Endothelial cell of umbilical vein (primary cell): ENCODE data around the gene ERCC2. TPM values are rescaled to one million over a fixed set of nuclear protein-coding genes. Genes with fewer than 3 reads are reported as not detected.
A peak's percentile ranks its signal among the peaks of the same experiment; 100 is the strongest.
"Not testable (repeated sequence)": the region's sequence is repeated elsewhere in the genome, so short reads cannot be mapped to it uniquely, and the experiment has no call there.

Experiments used
- BruUV-seq: library from RNA; stranded (reverse); fragments of 400-500 nt; replicated peaks from 2 replicates; lab custom pipeline; 2021; lab: Mats Ljungman, UMichigan
- CTCF ChIA-PET: fragments of 300-600, 350-600 bp; sonication (Branson Sonifier 250); formaldehyde crosslinking; loops from one replicate; lab custom pipeline; 2021; ENCODE audit warnings: antibody characterized with exemption, inconsistent platforms; lab: Charles Lee
- POLR2A ChIA-PET: fragments of 300-600, 350-600 bp; sonication (Branson Sonifier 250); formaldehyde crosslinking; loops from one replicate; lab custom pipeline; 2021; ENCODE audit warnings: antibody characterized with exemption, inconsistent platforms; lab: Charles Lee
- DNase-seq: peaks from one replicate; pipeline ENCODE4 v3.0.0-alpha.2; 2011; ENCODE audit warnings: low read depth, low spot score
- FAIRE-seq: peaks from 2 replicates; lab custom pipeline; 2011; peaks lifted over from hg19 to GRCh38; lab: Jason Lieb, UNC
- H2AFZ ChIP-seq: 2 replicates; pipeline ENCODE4 v1.6.0; 2012; ENCODE audit warnings: low read depth, low read length, control low read depth, inconsistent platforms
- H3K27ac ChIP-seq: 2 replicates; pipeline ENCODE4 v1.5.1; 2011; ENCODE audit warnings: low read depth, mild to moderate bottlenecking, control low read depth, low read length, moderate library complexity; ENCODE audit not compliant: insufficient read depth
- H3K27me3 ChIP-seq, 2 experiments: 2 replicates each; pipeline versions ENCODE4 v1.6.0 to v1.6.1; 2011; ENCODE audit warnings: low read length in 2 of 2, mixed read lengths in 1 of 2; ENCODE audit not compliant: control insufficient read depth in 2 of 2, insufficient read depth in 2 of 2
- H3K36me3 ChIP-seq, 2 experiments: 2 replicates in 1 of 2; 3 replicates in 1 of 2; pipeline ENCODE4 v1.5.1; 2011; ENCODE audit warnings: low read length in 2 of 2, mild to moderate bottlenecking in 1 of 2, moderate library complexity in 1 of 2; ENCODE audit not compliant: control insufficient read depth in 2 of 2, insufficient read depth in 2 of 2; ENCODE audit errors: extremely low read depth in 1 of 2
- H3K4me1 ChIP-seq: 3 replicates; pipeline ENCODE4 v1.5.1; 2011; ENCODE audit warnings: mild to moderate bottlenecking, low read length; ENCODE audit not compliant: control insufficient read depth, insufficient read depth; ENCODE audit errors: extremely low read depth
- H3K4me2 ChIP-seq: 2 replicates; pipeline ENCODE4 v1.6.1; 2011; ENCODE audit warnings: low read length, control low read depth, mixed read lengths; ENCODE audit not compliant: insufficient read depth
- H3K4me3 ChIP-seq, 3 experiments: fragments of 200-600 bp in 1 of 3; sonication (generic), shearing (Covaris generic) in 1 of 3; replicated peaks in 1 of 3; 2 replicates each; pipeline ENCODE4 v1.5.1; 2011 to 2016; ENCODE audit warnings: control low read depth in 3 of 3, low read length in 3 of 3, mild to moderate bottlenecking in 2 of 3, inconsistent platforms in 1 of 3, low read depth in 1 of 3, moderate library complexity in 1 of 3; ENCODE audit not compliant: insufficient read depth in 1 of 3
- H3K79me2 ChIP-seq: 2 replicates; pipeline ENCODE4 v1.6.0; 2012; ENCODE audit warnings: low read length, inconsistent platforms; ENCODE audit not compliant: control insufficient read depth, insufficient read depth
- H3K9ac ChIP-seq: replicated peaks from 2 replicates; pipeline ENCODE3; 2011; ENCODE audit warnings: low read length, control low read depth; ENCODE audit not compliant: insufficient read depth; ENCODE audit errors: extremely low read depth
- H3K9me1 ChIP-seq: replicated peaks from 3 replicates; pipeline ENCODE4 v1.6.0; 2011; ENCODE audit warnings: mild to moderate bottlenecking, low read length; ENCODE audit not compliant: control insufficient read depth, insufficient read depth; ENCODE audit errors: extremely low read depth
- H3K9me3 ChIP-seq: replicated peaks from 2 replicates; pipeline ENCODE4 v1.5.1; 2012; ENCODE audit warnings: low read length, inconsistent platforms; ENCODE audit not compliant: control insufficient read depth, insufficient read depth
- H4K20me1 ChIP-seq: replicated peaks from 2 replicates; pipeline ENCODE3; 2011; ENCODE audit warnings: mild to moderate bottlenecking, low read length; ENCODE audit not compliant: control insufficient read depth, insufficient read depth; ENCODE audit errors: extremely low read depth
- EZH2 ChIP-seq: IDR thresholded peaks from 2 replicates; pipeline ENCODE4 v1.6.1; 2012; ENCODE audit warnings: borderline replicate concordance, low read depth, mild to moderate bottlenecking, moderate library complexity, low read length, inconsistent platforms; ENCODE audit not compliant: severe bottlenecking
- GATA2 ChIP-seq: IDR thresholded peaks from 2 replicates; pipeline ENCODE4 v1.7.0; 2011; ENCODE audit warnings: low read depth, mild to moderate bottlenecking, moderate library complexity, mixed read lengths, low read length; ENCODE audit not compliant: insufficient read length, insufficient read depth
- POLR2AphosphoS5 ChIP-seq: IDR thresholded peaks from 2 replicates; pipeline ENCODE4 v1.6.1; 2012; ENCODE audit warnings: low read depth, mild to moderate bottlenecking, control low read depth, low read length, moderate library complexity; ENCODE audit not compliant: insufficient read depth
- dilution Hi-C: fragments of 300-500 bp; cut with MboI; formaldehyde crosslinking; loops from one replicate; pipeline ENCODE4 v1.15.0; 2019; ENCODE audit warnings: low sequenced_read_pairs; ENCODE audit not compliant: extremely low pct_ligation_motif_present
- intact Hi-C: fragments of 100-400 bp; cut with micrococcal nuclease; formaldehyde crosslinking; loops from one replicate; pipeline ENCODE4 v1.10.0; 2022
- polyA plus RNA-seq, 4 experiments: library from polyadenylated mRNA; depleted of rRNA in 3 of 4; stranded (reverse) in 3 of 4; unstranded in 1 of 4; fragments of >200 nt; gene quantifications; 2 replicates each; pipeline versions ENCODE4 v1.2.1 to v1.2.3, GENCODE V29; 2011 to 2012; ENCODE audit warnings: missing spikeins in 1 of 4
- total RNA-seq: library from RNA; stranded (reverse); gene quantifications from 2 replicates; pipeline ENCODE4 v1.2.3, GENCODE V29; 2021

The ERCC2 gene
- total and polyA plus RNA-seq, 2 donors (not counting 3 experiments of a cell fraction or from before 2014, with no cell fraction given): 59.9 to 61.8 TPM

DNA sequence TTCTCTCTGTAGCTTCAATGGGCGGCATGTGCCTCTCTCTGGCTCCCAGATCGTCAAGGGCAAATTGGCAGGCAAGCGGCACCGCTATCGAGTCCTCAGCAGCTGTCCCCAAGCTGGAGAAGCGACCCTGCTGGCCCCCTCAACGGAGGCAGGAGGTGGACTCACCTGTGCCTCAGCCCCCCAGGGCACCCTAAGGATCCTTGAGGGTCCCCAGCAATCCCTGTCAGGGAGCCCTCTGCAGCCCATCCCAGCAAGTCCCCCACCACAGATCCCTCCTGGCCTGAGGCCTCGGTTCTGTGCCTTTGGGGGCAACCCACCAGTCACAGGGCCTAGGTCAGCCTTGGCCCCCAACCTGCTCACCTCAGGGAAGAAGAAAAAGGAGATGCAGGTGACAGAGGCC is 37.7 kb upstream of the ERCC2 start:
- H3K9ac ChIP-seq: no peak overlapping the region
- TF ChIP-seq GATA2: no peak
- TF ChIP-seq EZH2: no peak
- TF ChIP-seq POLR2AphosphoS5: no peak
- ChIA-PET CTCF (interaction anchor here (1.5 to 2.1 kb wide), 2 partner anchors 31 to 71 kb away, joined by 6 to 10 read pairs; no protein-coding TSS in a partner anchor), POLR2A (no interaction called here)
- H3K27ac ChIP-seq: no peak overlapping the region
- no peaks in the 10 kb centered on the region for H3K27me3 ChIP-seq
- intact Hi-C loops: no loop called here
- H2AFZ ChIP-seq: no peak overlapping the region
- FAIRE-seq: no peak
- H3K9me3 ChIP-seq: no peaks in the 10 kb centered on the region
- no peak for DNase-seq
- no peaks in the 10 kb centered on the region for H3K9me1 ChIP-seq
- H3K4me3 ChIP-seq: no peak overlapping the region
- peaks cover 0 to under 1% of the 10 kb centered on the region in 2 experiments for H3K36me3 ChIP-seq
- peaks cover 42% of the 10 kb centered on the region for H3K79me2 ChIP-seq
- H3K4me2 ChIP-seq: no peak overlapping the region
- peaks cover 16% of the 10 kb centered on the region for H3K4me1 ChIP-seq
- no peaks in the 10 kb centered on the region for H4K20me1 ChIP-seq
- dilution Hi-C loops: no loop called here
- no TSS peak for BruUV-seq

DNA sequence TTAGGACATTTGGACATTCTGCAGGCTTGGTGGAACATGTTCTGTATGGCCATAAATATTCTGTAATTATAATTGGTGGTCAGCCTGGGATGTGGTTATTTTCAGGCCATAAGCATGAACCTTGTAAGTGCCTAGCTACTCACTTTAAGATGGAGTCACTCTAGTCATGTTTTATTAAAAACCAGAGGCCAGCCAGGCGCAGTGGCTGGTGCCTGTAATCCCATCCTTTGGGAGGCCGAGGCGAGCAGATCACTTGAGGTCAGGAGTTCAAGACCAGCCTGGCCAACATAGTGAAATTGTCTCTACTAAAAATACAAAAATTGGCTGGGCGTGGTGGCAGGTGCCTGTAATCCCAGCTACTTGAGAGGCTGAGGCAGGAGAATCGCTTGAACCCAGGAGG is 37.2 kb upstream of the ERCC2 start:
- CTCF ChIA-PET: interaction anchor here (1.5 to 2.1 kb wide), 2 partner anchors 32 to 71 kb away, joined by 6 to 10 read pairs; no protein-coding TSS in a partner anchor
- POLR2A ChIA-PET, H3K9ac ChIP-seq: not testable (repeated sequence)

More for the DNA sequence above, 37.2 kb upstream of the ERCC2 start:
- H3K9me1 ChIP-seq, H4K20me1 ChIP-seq, H3K27ac ChIP-seq, dilution Hi-C loops, intact Hi-C loops, FAIRE-seq, H3K9me3 ChIP-seq, H2AFZ ChIP-seq, BruUV-seq, H3K36me3 ChIP-seq, DNase-seq, H3K27me3 ChIP-seq: not testable (repeated sequence)
- H3K4me1 ChIP-seq: peaks cover 21% of the 10 kb centered on the region
- peak overlapping the region in 2 of 3 experiments; percentile 63 to 81 for H3K4me3 ChIP-seq
- peaks cover 47% of the 10 kb centered on the region for H3K79me2 ChIP-seq
- peak overlapping the region; percentile 56 for H3K4me2 ChIP-seq
